Endothelial cell of umbilical vein (primary cell): ENCODE data around the gene EHMT1. TPM values are rescaled to one million over a fixed set of nuclear protein-coding genes. Genes with fewer than 3 reads are reported as not detected.

ENCODE experiments used
- BruUV-seq: library from RNA; stranded (reverse); fragments of 400-500 nt; replicated peaks from 2 replicates; lab custom pipeline; 2021; lab: Mats Ljungman, UMichigan
- CTCF ChIA-PET: fragments of 300-600, 350-600 bp; sonication (Branson Sonifier 250); formaldehyde crosslinking; loops from one replicate; lab custom pipeline; 2021; ENCODE audit warnings: antibody characterized with exemption, inconsistent platforms; lab: Charles Lee
- POLR2A ChIA-PET: fragments of 300-600, 350-600 bp; sonication (Branson Sonifier 250); formaldehyde crosslinking; loops from one replicate; lab custom pipeline; 2021; ENCODE audit warnings: antibody characterized with exemption, inconsistent platforms; lab: Charles Lee
- DNase-seq: peaks from one replicate; pipeline ENCODE4 v3.0.0-alpha.2; 2011; ENCODE audit warnings: low read depth, low spot score
- FAIRE-seq: peaks from 2 replicates; lab custom pipeline; 2011; peaks lifted over from hg19 to GRCh38; lab: Jason Lieb, UNC
- H2AFZ ChIP-seq: 2 replicates; pipeline ENCODE4 v1.6.0; 2012; ENCODE audit warnings: low read depth, low read length, control low read depth, inconsistent platforms
- H3K27ac ChIP-seq: 2 replicates; pipeline ENCODE4 v1.5.1; 2011; ENCODE audit warnings: low read depth, mild to moderate bottlenecking, control low read depth, low read length, moderate library complexity; ENCODE audit not compliant: insufficient read depth
- H3K27me3 ChIP-seq, 2 experiments: 2 replicates each; pipeline versions ENCODE4 v1.6.0 to v1.6.1; 2011; ENCODE audit warnings: low read length in 2 of 2, mixed read lengths in 1 of 2; ENCODE audit not compliant: control insufficient read depth in 2 of 2, insufficient read depth in 2 of 2
- H3K36me3 ChIP-seq, 2 experiments: 2 replicates in 1 of 2; 3 replicates in 1 of 2; pipeline ENCODE4 v1.5.1; 2011; ENCODE audit warnings: low read length in 2 of 2, mild to moderate bottlenecking in 1 of 2, moderate library complexity in 1 of 2; ENCODE audit not compliant: control insufficient read depth in 2 of 2, insufficient read depth in 2 of 2; ENCODE audit errors: extremely low read depth in 1 of 2
- H3K4me1 ChIP-seq: 3 replicates; pipeline ENCODE4 v1.5.1; 2011; ENCODE audit warnings: mild to moderate bottlenecking, low read length; ENCODE audit not compliant: control insufficient read depth, insufficient read depth; ENCODE audit errors: extremely low read depth
- H3K4me2 ChIP-seq: 2 replicates; pipeline ENCODE4 v1.6.1; 2011; ENCODE audit warnings: low read length, control low read depth, mixed read lengths; ENCODE audit not compliant: insufficient read depth
- H3K4me3 ChIP-seq, 3 experiments: fragments of 200-600 bp in 1 of 3; sonication (generic), shearing (Covaris generic) in 1 of 3; replicated peaks in 1 of 3; 2 replicates each; pipeline ENCODE4 v1.5.1; 2011 to 2016; ENCODE audit warnings: control low read depth in 3 of 3, low read length in 3 of 3, mild to moderate bottlenecking in 2 of 3, inconsistent platforms in 1 of 3, low read depth in 1 of 3, moderate library complexity in 1 of 3; ENCODE audit not compliant: insufficient read depth in 1 of 3
- H3K79me2 ChIP-seq: 2 replicates; pipeline ENCODE4 v1.6.0; 2012; ENCODE audit warnings: low read length, inconsistent platforms; ENCODE audit not compliant: control insufficient read depth, insufficient read depth
- H3K9ac ChIP-seq: replicated peaks from 2 replicates; pipeline ENCODE3; 2011; ENCODE audit warnings: low read length, control low read depth; ENCODE audit not compliant: insufficient read depth; ENCODE audit errors: extremely low read depth
- H3K9me1 ChIP-seq: replicated peaks from 3 replicates; pipeline ENCODE4 v1.6.0; 2011; ENCODE audit warnings: mild to moderate bottlenecking, low read length; ENCODE audit not compliant: control insufficient read depth, insufficient read depth; ENCODE audit errors: extremely low read depth
- H3K9me3 ChIP-seq: replicated peaks from 2 replicates; pipeline ENCODE4 v1.5.1; 2012; ENCODE audit warnings: low read length, inconsistent platforms; ENCODE audit not compliant: control insufficient read depth, insufficient read depth
- H4K20me1 ChIP-seq: replicated peaks from 2 replicates; pipeline ENCODE3; 2011; ENCODE audit warnings: mild to moderate bottlenecking, low read length; ENCODE audit not compliant: control insufficient read depth, insufficient read depth; ENCODE audit errors: extremely low read depth
- EZH2 ChIP-seq: IDR thresholded peaks from 2 replicates; pipeline ENCODE4 v1.6.1; 2012; ENCODE audit warnings: borderline replicate concordance, low read depth, mild to moderate bottlenecking, moderate library complexity, low read length, inconsistent platforms; ENCODE audit not compliant: severe bottlenecking
- FOS ChIP-seq: IDR thresholded peaks from 2 replicates; pipeline ENCODE4 v1.6.1; 2011; ENCODE audit warnings: mild to moderate bottlenecking, low read length, moderate library complexity, borderline replicate concordance; ENCODE audit not compliant: insufficient read depth
- GATA2 ChIP-seq: IDR thresholded peaks from 2 replicates; pipeline ENCODE4 v1.7.0; 2011; ENCODE audit warnings: low read depth, mild to moderate bottlenecking, moderate library complexity, mixed read lengths, low read length; ENCODE audit not compliant: insufficient read length, insufficient read depth
- JUN ChIP-seq: IDR thresholded peaks from 2 replicates; pipeline ENCODE4 v1.6.1; 2011; ENCODE audit warnings: borderline replicate concordance, low read depth; ENCODE audit not compliant: insufficient read length, insufficient read depth
- MYC ChIP-seq: IDR thresholded peaks from one replicate; pipeline ENCODE4 v1.6.1; 2011; ENCODE audit warnings: mild to moderate bottlenecking, low read depth, low read length
- POLR2A ChIP-seq: IDR thresholded peaks from 2 replicates; pipeline ENCODE4 v1.6.1; 2012; ENCODE audit warnings: low read depth, mild to moderate bottlenecking, control low read depth, low read length
- POLR2AphosphoS5 ChIP-seq: IDR thresholded peaks from 2 replicates; pipeline ENCODE4 v1.6.1; 2012; ENCODE audit warnings: low read depth, mild to moderate bottlenecking, control low read depth, low read length, moderate library complexity; ENCODE audit not compliant: insufficient read depth
- dilution Hi-C: fragments of 300-500 bp; cut with MboI; formaldehyde crosslinking; loops from one replicate; pipeline ENCODE4 v1.15.0; 2019; ENCODE audit warnings: low sequenced_read_pairs; ENCODE audit not compliant: extremely low pct_ligation_motif_present
- intact Hi-C: fragments of 100-400 bp; cut with micrococcal nuclease; formaldehyde crosslinking; loops from one replicate; pipeline ENCODE4 v1.10.0; 2022
- polyA plus RNA-seq, 4 experiments: library from polyadenylated mRNA; depleted of rRNA in 3 of 4; stranded (reverse) in 3 of 4; unstranded in 1 of 4; fragments of >200 nt; gene quantifications; 2 replicates each; pipeline versions ENCODE4 v1.2.1 to v1.2.3, GENCODE V29; 2011 to 2012; ENCODE audit warnings: missing spikeins in 1 of 4
- total RNA-seq: library from RNA; stranded (reverse); gene quantifications from 2 replicates; pipeline ENCODE4 v1.2.3, GENCODE V29; 2021
- TF ChIP-seq, protein P1 (sequence below), 2 donors: IDR thresholded peaks; 1 replicate in 1 of 2; 2 replicates in 1 of 2; pipeline ENCODE4 v1.5.1; 2011; ENCODE audit warnings: low read length in 2 of 2, mild to moderate bottlenecking in 2 of 2, moderate library complexity in 2 of 2, control low read depth in 1 of 2, inconsistent platforms in 1 of 2, low read depth in 1 of 2; ENCODE audit not compliant: insufficient read depth in 1 of 2; ENCODE audit errors: extremely low read depth in 1 of 2
- TF ChIP-seq, protein P2 (sequence below): IDR thresholded peaks from 2 replicates; pipeline ENCODE4 v1.6.1; 2011; ENCODE audit not compliant: insufficient read depth, insufficient read length

Gene EHMT1
- total and polyA plus RNA-seq, 2 donors (not counting 3 experiments of a cell fraction or from before 2014, with no cell fraction given) = 48.2 to 104 TPM

DNA sequence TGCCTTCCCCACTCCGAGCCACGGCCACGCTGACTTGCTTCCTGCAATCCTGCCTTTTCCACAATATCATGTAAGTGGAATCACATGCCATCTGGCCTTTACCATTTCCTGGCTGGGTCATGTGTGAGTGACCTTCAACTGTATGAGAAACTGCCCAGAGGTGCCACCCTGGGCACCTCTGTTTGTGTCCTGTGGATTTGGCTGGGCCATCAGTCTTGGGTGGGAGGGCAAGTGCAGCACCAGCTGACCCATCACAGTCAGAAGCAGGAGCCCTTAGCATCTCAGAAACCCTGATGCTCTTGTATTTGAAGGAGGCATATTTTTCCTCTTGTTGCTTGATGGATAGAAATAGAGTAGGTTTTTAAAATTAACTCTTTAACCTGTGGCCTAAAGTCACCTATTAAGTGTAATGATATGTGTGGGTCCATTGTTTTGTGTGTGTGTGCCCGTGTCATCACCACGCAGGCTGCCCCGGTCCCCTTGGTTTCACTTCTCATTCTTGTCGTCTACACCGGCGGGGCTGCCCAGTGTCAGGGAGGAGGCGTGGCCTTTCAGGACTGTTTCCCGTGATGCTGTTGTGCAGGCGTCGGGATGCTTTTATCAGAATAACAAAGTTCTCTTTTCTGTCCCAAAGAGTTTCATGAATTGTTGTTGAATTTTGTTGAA is 206.7 kb downstream of the EHMT1 start:
- intact Hi-C loops = no loop called here
- H3K4me2 ChIP-seq = no peak overlapping the region
- H3K79me2 ChIP-seq = no peaks in the 10 kb centered on the region
- no peaks in the 10 kb centered on the region for H3K27me3 ChIP-seq
- H4K20me1 ChIP-seq = no peaks in the 10 kb centered on the region
- DNase-seq (no peak), FAIRE-seq (peak; percentile 31)
- dilution Hi-C loops = no loop called here
- no peak overlapping the region for H3K27ac ChIP-seq
- peaks cover 2 to 21% of the 10 kb centered on the region in 2 experiments for H3K36me3 ChIP-seq
- H2AFZ ChIP-seq = no peak overlapping the region
- H3K9me3 ChIP-seq = no peaks in the 10 kb centered on the region
- ChIA-PET CTCF (no interaction called here), POLR2A (no interaction called here)
- TF ChIP-seq GATA2 = no peak
- TF ChIP-seq JUN = no peak
- TF ChIP-seq FOS = no peak
- TF ChIP-seq EZH2 = no peak
- no peak overlapping the region for H3K9ac ChIP-seq
- no TSS peak for BruUV-seq
- H3K9me1 ChIP-seq = no peaks in the 10 kb centered on the region
- H3K4me1 ChIP-seq = no peaks in the 10 kb centered on the region
- H3K4me3 ChIP-seq = no peak overlapping the region

DNA sequence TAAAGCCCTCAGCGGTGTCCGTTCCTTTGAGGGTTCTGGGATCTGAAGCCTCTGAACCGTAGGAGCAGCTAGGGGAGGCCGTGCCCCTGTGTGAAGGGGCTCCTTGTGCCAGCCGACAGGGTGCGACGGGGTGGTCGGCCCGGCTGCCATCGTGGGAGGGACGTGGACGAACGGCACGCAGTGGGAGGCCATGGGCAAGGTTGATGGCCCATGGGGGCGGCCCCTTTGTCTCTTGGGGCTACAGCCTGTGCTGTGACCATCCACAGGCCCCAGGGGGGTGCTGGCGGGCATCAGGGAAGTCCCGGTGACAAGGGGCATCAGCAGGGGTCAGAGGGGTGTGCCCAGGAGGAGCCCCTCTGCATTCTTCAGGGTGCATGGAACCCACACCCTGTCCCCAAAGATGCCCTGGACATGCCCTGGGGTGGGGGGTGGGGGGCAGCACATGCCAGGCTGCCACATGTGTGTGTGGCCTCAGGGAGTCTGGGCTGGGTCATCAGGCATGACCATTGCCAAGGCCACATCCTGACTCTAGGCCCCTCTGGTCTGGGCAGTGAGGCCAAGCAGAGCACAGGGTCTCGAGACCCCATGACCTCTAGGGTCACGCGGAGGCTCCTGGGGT is 209.2 kb downstream of the EHMT1 start:
- Histone ChIP-seq H2AFZ (no peak overlapping the region), H3K27ac (no peak overlapping the region), H3K4me3 (no peak overlapping the region), H3K79me2 (no peaks in the 10 kb centered on the region), H3K4me2 (no peak overlapping the region), H3K4me1 (no peaks in the 10 kb centered on the region), H3K9ac (no peak overlapping the region), H3K36me3 (peaks cover 2 to 19% of the 10 kb centered on the region in 2 experiments), H3K27me3 (no peaks in the 10 kb centered on the region), H3K9me1 (no peaks in the 10 kb centered on the region), H3K9me3 (no peaks in the 10 kb centered on the region), H4K20me1 (no peaks in the 10 kb centered on the region)
- TF ChIP-seq EZH2 = no peak
- TF ChIP-seq, protein P1, sequence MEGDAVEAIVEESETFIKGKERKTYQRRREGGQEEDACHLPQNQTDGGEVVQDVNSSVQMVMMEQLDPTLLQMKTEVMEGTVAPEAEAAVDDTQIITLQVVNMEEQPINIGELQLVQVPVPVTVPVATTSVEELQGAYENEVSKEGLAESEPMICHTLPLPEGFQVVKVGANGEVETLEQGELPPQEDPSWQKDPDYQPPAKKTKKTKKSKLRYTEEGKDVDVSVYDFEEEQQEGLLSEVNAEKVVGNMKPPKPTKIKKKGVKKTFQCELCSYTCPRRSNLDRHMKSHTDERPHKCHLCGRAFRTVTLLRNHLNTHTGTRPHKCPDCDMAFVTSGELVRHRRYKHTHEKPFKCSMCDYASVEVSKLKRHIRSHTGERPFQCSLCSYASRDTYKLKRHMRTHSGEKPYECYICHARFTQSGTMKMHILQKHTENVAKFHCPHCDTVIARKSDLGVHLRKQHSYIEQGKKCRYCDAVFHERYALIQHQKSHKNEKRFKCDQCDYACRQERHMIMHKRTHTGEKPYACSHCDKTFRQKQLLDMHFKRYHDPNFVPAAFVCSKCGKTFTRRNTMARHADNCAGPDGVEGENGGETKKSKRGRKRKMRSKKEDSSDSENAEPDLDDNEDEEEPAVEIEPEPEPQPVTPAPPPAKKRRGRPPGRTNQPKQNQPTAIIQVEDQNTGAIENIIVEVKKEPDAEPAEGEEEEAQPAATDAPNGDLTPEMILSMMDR (IDR thresholded peaks at IDR 0.05; ENCODE audit: extremely low read depth in 1 of 2, insufficient read depth in 1 of 2, low read depth in 1 of 2, low read length in 2 of 2) = no peak
- TF ChIP-seq POLR2AphosphoS5 = no peak
- no peak for TF ChIP-seq POLR2A
- TF ChIP-seq, protein P2, sequence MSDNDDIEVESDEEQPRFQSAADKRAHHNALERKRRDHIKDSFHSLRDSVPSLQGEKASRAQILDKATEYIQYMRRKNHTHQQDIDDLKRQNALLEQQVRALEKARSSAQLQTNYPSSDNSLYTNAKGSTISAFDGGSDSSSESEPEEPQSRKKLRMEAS = no peak
- no peak for TF ChIP-seq JUN
- TF ChIP-seq GATA2 = no peak
- no peak for TF ChIP-seq MYC
- FAIRE-seq = no peak
- ChIA-PET POLR2A (no interaction called here), CTCF (no interaction called here)
- DNase-seq = no peak
- dilution Hi-C loops = no loop called here
- intact Hi-C loops = no loop called here
- BruUV-seq = no TSS peak
